Measurements from ENCODE around the gene SERPIND1.
"Not testable (repeated sequence)": the region's sequence is repeated elsewhere in the genome, so short reads cannot be mapped to it uniquely, and the experiment has no call there.

DNA sequence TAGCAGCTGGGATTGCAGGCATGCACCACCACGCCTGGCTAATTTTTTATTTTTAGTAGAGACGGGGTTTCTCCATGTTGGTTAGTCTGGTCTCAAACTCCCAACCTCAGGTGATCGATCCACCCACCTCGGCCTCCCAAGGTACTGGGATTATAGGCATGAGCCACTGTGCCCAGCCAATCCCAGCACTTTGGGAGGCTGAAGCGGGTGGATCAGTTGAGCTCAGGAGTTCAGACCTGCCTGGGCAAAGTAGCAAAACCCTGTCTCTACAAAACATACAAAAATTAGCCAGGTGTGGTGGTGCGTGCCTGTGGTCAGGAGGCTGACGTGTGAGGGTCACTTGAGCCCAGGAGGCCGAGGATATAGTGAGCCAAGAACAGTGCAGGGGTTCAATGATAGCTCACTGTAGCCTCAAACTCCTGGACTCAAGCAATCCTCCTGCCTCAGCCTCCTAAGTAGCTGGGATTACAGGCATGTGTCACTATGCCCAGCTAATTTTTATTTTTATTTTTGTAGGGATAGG lies 47.9 kb downstream of the SERPIND1 start:
- TF ChIP-seq EZH2 (optimal IDR thresholded peaks at IDR 0.05; ENCODE audit: low read depth, low read length), result not testable (repeated sequence)
- TF ChIP-seq, protein P1, sequence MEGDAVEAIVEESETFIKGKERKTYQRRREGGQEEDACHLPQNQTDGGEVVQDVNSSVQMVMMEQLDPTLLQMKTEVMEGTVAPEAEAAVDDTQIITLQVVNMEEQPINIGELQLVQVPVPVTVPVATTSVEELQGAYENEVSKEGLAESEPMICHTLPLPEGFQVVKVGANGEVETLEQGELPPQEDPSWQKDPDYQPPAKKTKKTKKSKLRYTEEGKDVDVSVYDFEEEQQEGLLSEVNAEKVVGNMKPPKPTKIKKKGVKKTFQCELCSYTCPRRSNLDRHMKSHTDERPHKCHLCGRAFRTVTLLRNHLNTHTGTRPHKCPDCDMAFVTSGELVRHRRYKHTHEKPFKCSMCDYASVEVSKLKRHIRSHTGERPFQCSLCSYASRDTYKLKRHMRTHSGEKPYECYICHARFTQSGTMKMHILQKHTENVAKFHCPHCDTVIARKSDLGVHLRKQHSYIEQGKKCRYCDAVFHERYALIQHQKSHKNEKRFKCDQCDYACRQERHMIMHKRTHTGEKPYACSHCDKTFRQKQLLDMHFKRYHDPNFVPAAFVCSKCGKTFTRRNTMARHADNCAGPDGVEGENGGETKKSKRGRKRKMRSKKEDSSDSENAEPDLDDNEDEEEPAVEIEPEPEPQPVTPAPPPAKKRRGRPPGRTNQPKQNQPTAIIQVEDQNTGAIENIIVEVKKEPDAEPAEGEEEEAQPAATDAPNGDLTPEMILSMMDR (IDR thresholded peaks at IDR 0.05; ENCODE audit: low read length), result not testable (repeated sequence)
